Kidney epithelial cell (primary cell): Measurements from ENCODE around the gene GAK. TPM values are rescaled to one million over a fixed set of nuclear protein-coding genes. Genes with fewer than 3 reads are reported as not detected.
"Not testable (repeated sequence)": the region's sequence is repeated elsewhere in the genome, so short reads cannot be mapped to it uniquely, and the experiment has no call there.

ENCODE experiments used
- DNase-seq: peaks from one replicate; pipeline ENCODE4 v3.0.0-alpha.2; 2010; ENCODE audit warnings: low read depth
- H3K27me3 ChIP-seq: 2 replicates; pipeline ENCODE4 v1.6.0; 2011; ENCODE audit warnings: low read length; ENCODE audit not compliant: control insufficient read depth, insufficient read depth
- H3K36me3 ChIP-seq: 2 replicates; pipeline ENCODE4 v1.5.1; 2011; ENCODE audit warnings: low read length; ENCODE audit not compliant: control insufficient read depth, insufficient read depth
- H3K4me3 ChIP-seq: 2 replicates; pipeline ENCODE4 v1.5.1; 2011; ENCODE audit warnings: low read depth, mild to moderate bottlenecking, control low read depth, low read length
- total RNA-seq: library from RNA; depleted of rRNA; stranded (reverse); fragments of >200 nt; gene quantifications from 2 replicates; pipeline ENCODE4 v1.2.3, GENCODE V29; 2015
- TF ChIP-seq, protein P1 (sequence below): IDR thresholded peaks from 2 replicates; pipeline ENCODE4 v1.5.1; 2011; ENCODE audit warnings: mild to moderate bottlenecking, moderate library complexity, low read length, control low read depth, inconsistent platforms; ENCODE audit not compliant: insufficient read depth, poor library complexity, severe bottlenecking

GAK gene
- total RNA-seq, 1 donor from 2014 or later, result 131 TPM

DNA sequence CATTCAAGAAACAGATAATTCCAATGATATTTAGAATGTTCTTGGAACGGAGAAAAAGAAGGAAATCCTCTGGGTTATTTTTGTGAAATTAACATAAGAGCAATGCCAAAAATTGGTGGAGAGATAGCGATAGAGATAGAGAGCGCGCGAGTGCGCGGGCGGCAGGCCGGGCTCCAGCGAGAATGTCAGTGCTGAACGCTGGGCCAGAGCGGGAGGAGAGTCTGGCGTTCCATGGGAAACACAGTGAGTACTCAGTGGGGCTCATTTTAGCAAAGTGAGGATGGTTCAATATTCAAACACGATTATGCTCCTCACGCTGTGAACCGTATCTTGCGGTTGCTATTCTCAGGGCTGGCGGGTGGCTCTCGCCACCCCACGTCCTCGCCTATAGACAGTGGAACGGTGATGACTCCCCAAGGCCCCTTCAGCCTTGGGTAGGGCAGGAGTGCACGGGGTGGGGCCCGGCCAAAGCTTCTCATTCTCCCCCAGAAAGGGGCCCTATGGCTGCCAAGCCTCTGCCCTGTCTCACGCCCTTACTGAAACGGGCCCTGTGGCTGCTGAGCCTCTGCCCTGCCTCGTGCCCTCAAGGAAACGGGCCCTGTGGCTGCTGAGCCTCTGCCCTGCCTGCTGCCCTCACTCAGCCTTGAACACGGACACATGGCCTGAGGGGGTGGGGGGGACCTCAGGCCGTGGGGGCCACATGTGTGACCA is 123.1 kb downstream of the GAK start:
- no peaks in the 10 kb centered on the region for H3K36me3 ChIP-seq
- H3K27me3 ChIP-seq, result peaks cover 11% of the 10 kb centered on the region
- DNase-seq, result no peak
- TF ChIP-seq, protein P1, sequence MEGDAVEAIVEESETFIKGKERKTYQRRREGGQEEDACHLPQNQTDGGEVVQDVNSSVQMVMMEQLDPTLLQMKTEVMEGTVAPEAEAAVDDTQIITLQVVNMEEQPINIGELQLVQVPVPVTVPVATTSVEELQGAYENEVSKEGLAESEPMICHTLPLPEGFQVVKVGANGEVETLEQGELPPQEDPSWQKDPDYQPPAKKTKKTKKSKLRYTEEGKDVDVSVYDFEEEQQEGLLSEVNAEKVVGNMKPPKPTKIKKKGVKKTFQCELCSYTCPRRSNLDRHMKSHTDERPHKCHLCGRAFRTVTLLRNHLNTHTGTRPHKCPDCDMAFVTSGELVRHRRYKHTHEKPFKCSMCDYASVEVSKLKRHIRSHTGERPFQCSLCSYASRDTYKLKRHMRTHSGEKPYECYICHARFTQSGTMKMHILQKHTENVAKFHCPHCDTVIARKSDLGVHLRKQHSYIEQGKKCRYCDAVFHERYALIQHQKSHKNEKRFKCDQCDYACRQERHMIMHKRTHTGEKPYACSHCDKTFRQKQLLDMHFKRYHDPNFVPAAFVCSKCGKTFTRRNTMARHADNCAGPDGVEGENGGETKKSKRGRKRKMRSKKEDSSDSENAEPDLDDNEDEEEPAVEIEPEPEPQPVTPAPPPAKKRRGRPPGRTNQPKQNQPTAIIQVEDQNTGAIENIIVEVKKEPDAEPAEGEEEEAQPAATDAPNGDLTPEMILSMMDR, result no peak
- H3K4me3 ChIP-seq, result no peak overlapping the region

DNA sequence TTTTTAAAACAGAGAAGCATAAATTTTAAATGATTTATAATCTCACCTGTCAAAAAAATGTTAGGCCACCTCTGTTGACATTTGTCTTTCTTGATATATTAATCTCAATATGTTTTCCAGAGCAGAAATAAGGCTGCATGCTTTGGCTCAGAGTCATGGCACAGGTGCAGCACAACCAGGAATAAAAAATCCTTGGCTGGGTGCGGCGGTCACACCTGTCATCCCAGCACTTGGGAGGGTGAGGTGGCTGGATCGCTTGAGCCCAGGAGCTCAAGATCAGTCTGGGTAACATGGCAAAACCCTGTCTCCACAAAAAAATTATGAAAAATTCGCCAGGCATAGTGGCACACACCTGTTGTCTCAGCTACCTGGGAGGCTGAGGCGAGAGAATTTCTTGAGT is 124.3 kb downstream of the GAK start:
- no peak for DNase-seq
- no peaks in the 10 kb centered on the region for H3K36me3 ChIP-seq
- TF ChIP-seq, protein P1, result no peak
- no peak overlapping the region for H3K4me3 ChIP-seq
- H3K27me3 ChIP-seq, result peaks cover 4% of the 10 kb centered on the region

DNA sequence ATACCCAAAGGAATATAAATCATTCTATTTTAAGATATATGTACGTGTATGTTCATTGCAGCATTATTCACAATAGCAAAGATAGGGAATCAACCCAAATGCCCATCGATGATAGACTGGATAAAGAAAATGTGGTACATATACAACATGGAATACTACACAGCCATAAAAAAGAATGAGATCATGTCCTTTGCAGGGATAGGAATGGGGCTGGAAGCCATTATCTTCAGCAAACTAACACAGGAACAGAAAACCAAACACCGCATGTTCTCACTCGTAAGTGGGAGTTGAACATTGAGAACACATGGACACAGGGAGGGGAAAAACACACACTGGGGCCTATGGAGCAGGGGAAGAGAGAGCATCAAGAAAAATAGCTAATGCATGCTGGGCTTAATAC is 125.1 kb downstream of the GAK start:
- not testable (repeated sequence) for H3K36me3 ChIP-seq, H3K27me3 ChIP-seq

DNA sequence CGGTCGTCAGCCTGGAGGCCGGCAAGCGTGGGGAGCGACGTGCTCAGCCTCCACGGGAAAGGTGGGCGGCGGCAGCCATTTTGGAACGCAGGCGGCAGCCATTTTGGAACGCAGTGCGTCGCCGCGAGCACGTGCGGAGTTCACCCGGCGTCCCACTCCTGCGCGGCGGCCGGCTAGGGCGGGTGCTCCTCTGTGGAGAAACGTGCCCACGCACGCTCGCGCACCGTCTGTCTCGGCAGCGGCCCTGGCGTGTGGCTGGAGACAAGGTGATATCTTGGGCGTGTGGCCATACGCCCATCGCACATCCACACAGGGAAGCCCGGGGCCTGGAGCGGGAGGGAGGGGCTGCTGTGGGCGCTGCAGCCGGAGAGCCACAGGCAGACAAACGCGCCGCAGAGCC is 127.3 kb downstream of the GAK start:
- TF ChIP-seq, protein P1, result no peak
- no peak for DNase-seq
- Histone ChIP-seq H3K27me3 (peaks cover 2% of the 10 kb centered on the region), H3K36me3 (no peaks in the 10 kb centered on the region), H3K4me3 (no peak overlapping the region)

More for the DNA sequence above, 125.1 kb downstream of the GAK start:
- not testable (repeated sequence) for DNase-seq, H3K4me3 ChIP-seq

DNA sequence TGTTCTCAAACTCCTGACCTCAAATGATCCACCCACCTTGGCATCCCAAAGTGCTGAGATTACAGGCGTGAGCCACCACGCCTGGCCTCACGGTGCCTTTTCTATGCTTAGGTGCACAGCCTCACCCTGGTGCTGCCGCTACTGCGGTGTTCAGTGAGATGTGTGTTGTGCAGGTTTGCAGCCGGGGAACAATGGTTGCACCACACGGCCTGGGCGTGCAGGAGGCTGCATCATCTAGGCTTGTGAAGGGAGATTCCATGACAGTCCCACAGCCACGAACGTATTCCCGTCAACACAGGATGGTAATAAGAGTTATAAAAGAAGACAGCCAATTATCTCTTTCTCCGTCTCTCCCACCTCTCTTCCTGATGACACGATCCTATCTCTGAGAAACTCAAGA is 128.2 kb downstream of the GAK start:
- no peak overlapping the region for H3K4me3 ChIP-seq
- peaks cover 2% of the 10 kb centered on the region for H3K27me3 ChIP-seq
- DNase-seq, result no peak
- TF ChIP-seq, protein P1, result no peak
- no peaks in the 10 kb centered on the region for H3K36me3 ChIP-seq

DNA sequence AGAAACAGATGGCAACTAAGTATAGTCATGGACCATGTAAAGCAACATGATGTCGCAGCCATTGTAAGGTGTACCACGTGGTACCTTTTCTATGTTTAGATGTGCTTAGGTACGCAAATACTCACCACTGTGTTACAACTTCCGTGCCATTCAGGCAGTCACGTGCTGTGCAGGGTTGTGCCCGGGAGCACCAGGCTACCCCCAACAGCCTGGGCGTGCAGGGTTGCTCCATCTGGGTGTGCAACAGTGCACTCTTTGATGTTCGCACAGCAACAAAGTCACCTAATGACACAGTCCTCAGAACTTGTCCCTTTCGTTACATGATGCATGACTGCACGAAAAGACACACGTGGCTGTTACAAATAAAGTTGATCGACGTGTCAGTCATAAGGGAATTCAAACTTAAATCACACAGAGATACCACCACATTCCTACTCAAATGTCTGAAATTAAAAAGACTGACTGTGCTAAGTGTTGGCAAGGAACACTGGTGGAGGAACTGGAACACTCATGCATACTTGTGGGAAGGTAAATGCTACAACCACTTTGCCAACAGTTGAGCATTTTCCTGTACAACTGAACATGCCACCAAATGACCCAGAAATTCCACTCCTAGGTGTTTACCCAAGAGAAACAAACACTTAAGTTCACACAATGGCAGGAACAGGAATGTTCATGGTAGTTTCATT is 130.5 kb downstream of the GAK start:
- H3K4me3 ChIP-seq, result no peak overlapping the region
- DNase-seq, result no peak
- TF ChIP-seq, protein P1, result no peak
- H3K36me3 ChIP-seq, result no peaks in the 10 kb centered on the region
- H3K27me3 ChIP-seq, result peaks cover 6% of the 10 kb centered on the region

Other genes with a start within 250 kb of the GAK start
- gene SLC49A3, start 243.2 kb downstream of the GAK start, total RNA-seq, result 3.4 and 3.7 TPM in 2 replicates
- gene PCGF3, start 226.5 kb downstream of the GAK start, total RNA-seq, result 49.6 and 58.5 TPM in 2 replicates
- 0.17 TPM in 1 of 2 replicates, not detected in the other for gene CPLX1, start 106.2 kb downstream of the GAK start, total RNA-seq
- gene TMEM175, start 144 bp upstream of the GAK start, total RNA-seq, result 16.0 and 20.5 TPM in 2 replicates
- 14.8 and 17.3 TPM in 2 replicates for gene DGKQ, start 41.3 kb upstream of the GAK start, total RNA-seq
- gene IDUA, start 54.7 kb upstream of the GAK start, total RNA-seq, result 7.1 and 18.1 TPM in 2 replicates
- 0.38 and 0.96 TPM in 2 replicates for gene SLC26A1, start 61.1 kb upstream of the GAK start, total RNA-seq
- gene FGFRL1, start 79.3 kb upstream of the GAK start, total RNA-seq, result 39.2 and 41.9 TPM in 2 replicates
- gene RNF212, start 181.2 kb upstream of the GAK start, total RNA-seq, result 5.2 and 13.0 TPM in 2 replicates
- gene SPON2, start 240.3 kb upstream of the GAK start, total RNA-seq, result 9.7 and 10.9 TPM in 2 replicates